HG03097 (cell line): Measurements from ENCODE around the gene LRRC70.
"Not testable (repeated sequence)": the region's sequence is repeated elsewhere in the genome, so short reads cannot be mapped to it uniquely, and the experiment has no call there.

ENCODE experiments used
- ATAC-seq: cut with Tn5 transposase; IDR thresholded peaks from one replicate; pipeline ENCODE4 v1.9.1; 2021; ENCODE audit not compliant: unreplicated experiment, low FRiP score

Gene LRRC70

GRCh38 chr5:62578540-62578939 is at the start of gene LRRC70:
TSS of gene LRRC70 (plus strand) at chr5:62578819. CDS start at chr5:62579439, 620 bp downstream.
- ATAC-seq, result peak; percentile 88

- no peak for ATAC-seq
These were observed 45.0 kb upstream of the LRRC70 start for GRCh38 chr5:62533597-62533996.

GRCh38 chr5:62534461-62535236 is 44.0 kb upstream of the LRRC70 start:
- no peak for ATAC-seq

- no peak for ATAC-seq
These were observed 42.4 kb upstream of the LRRC70 start for GRCh38 chr5:62536232-62536631.

GRCh38 chr5:62536783-62537182 is 41.8 kb upstream of the LRRC70 start:
- ATAC-seq, result no peak

- no peak for ATAC-seq
These were observed 40.3 kb upstream of the LRRC70 start for GRCh38 chr5:62538017-62538942.

- no peak for ATAC-seq
These were observed 35.9 kb upstream of the LRRC70 start for GRCh38 chr5:62542720-62543119.

- ATAC-seq, result no peak
These were observed 30.5 kb upstream of the LRRC70 start for GRCh38 chr5:62547945-62548630.

GRCh38 chr5:62550103-62550502 is 28.5 kb upstream of the LRRC70 start:
- ATAC-seq, result no peak

- no peak for ATAC-seq
These were observed 22.7 kb upstream of the LRRC70 start for GRCh38 chr5:62555930-62556329.

- no peak for ATAC-seq
These were observed 19.7 kb upstream of the LRRC70 start for GRCh38 chr5:62558941-62559340.

GRCh38 chr5:62560786-62561185 is 17.8 kb upstream of the LRRC70 start:
- no peak for ATAC-seq

- no peak for ATAC-seq
These were observed 16.7 kb upstream of the LRRC70 start for GRCh38 chr5:62561896-62562295.

- ATAC-seq, result no peak
These were observed 15.8 kb upstream of the LRRC70 start for GRCh38 chr5:62562867-62563266.

GRCh38 chr5:62564101-62564500 is 14.5 kb upstream of the LRRC70 start:
- no peak for ATAC-seq

- not testable (repeated sequence) for ATAC-seq
These were observed 12.9 kb upstream of the LRRC70 start for GRCh38 chr5:62565740-62566139.

GRCh38 chr5:62568143-62568542 is 10.5 kb upstream of the LRRC70 start:
- no peak for ATAC-seq

GRCh38 chr5:62568800-62569432 is 9.7 kb upstream of the LRRC70 start:
- ATAC-seq, result no peak

- no peak for ATAC-seq
These were observed 9.1 kb upstream of the LRRC70 start for GRCh38 chr5:62569470-62569869.

- no peak for ATAC-seq
These were observed 5.6 kb upstream of the LRRC70 start for GRCh38 chr5:62572918-62573514.
